Neural cell (in vitro differentiated cells): ENCODE data around the gene OPN4.

Experiments
- CTCF ChIP-seq: fragments of 450-650 bp; IDR thresholded peaks from 2 replicates; pipeline ENCODE4 v1.5.1; 2014; ENCODE audit warnings: antibody characterized with exemption, mild to moderate bottlenecking, moderate library complexity; ENCODE audit not compliant: poor library complexity, severe bottlenecking
- EP300 ChIP-seq: fragments of 450-650 bp; conservative IDR thresholded peaks from 2 replicates; pipeline ENCODE4 v1.6.1; 2014; ENCODE audit warnings: antibody characterized with exemption, mild to moderate bottlenecking, moderate library complexity; ENCODE audit not compliant: poor library complexity, severe bottlenecking
- EZH2 ChIP-seq: fragments of 200-600, 300-800 bp; shearing (Covaris generic), sonication (generic); IDR thresholded peaks from 2 replicates; pipeline ENCODE4 v1.6.1; 2014; ENCODE audit warnings: antibody characterized with exemption, low read length, borderline replicate concordance, mild to moderate bottlenecking; ENCODE audit not compliant: insufficient read depth, poor library complexity, severe bottlenecking
- REST ChIP-seq: IDR thresholded peaks from 2 replicates; pipeline ENCODE4 v1.6.1; 2012; ENCODE audit warnings: borderline replicate concordance

DNA sequence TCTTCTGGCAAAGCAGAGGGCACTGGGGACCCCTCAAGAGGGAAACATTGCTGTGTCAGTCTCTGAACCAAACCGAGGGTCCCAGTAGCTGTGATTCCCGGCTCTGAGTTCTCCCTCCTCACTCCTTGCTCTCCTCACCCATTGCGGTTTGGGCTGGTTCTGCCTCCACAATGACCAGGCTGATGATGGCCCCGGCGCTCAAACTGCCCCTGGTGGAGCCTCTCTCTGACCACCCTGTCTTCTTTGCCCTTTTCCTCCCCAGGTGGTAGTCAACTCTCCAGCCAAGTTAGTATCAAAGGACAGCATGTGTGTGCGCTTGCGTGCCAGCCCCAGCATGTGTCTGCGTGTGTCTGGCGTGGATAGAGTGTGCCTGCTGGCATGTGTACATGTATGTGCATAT lies 31.1 kb downstream of the OPN4 start:
- TF ChIP-seq CTCF (no peak), EP300 (no peak), EZH2 (no peak), REST (no peak)
